ENCODE results near the gene ZCCHC3. TPM values are rescaled to one million over a fixed set of nuclear protein-coding genes. Genes with fewer than 3 reads are reported as not detected.
A peak's percentile ranks its signal among the peaks of the same experiment; 100 is the strongest.

Gene ZCCHC3
- total and polyA plus RNA-seq, 2 donors (not counting 3 experiments of a cell fraction or from before 2014, with no cell fraction given), result 14.8 to 22.0 TPM

- no peak for FAIRE-seq
- dilution Hi-C loops (cut with MboI; ENCODE audit: extremely low pct_ligation_motif_present, low sequenced_read_pairs) (no loop called here), intact Hi-C loops (cut with micrococcal nuclease) (loop anchor here (1.0 kb wide), 1 partner anchor 9 kb away; the partner anchor contains the start of gene C20orf96)
- Histone ChIP-seq H3K79me2 (ENCODE audit: control insufficient read depth, insufficient read depth, low read length) (peaks cover 38% of the 10 kb centered on the region), H3K4me2 (ENCODE audit: insufficient read depth, low read length) (peak overlapping the region; percentile 96), H3K9me1 (replicated peaks; ENCODE audit: control insufficient read depth, extremely low read depth, insufficient read depth, low read length) (no peaks in the 10 kb centered on the region), H2AFZ (ENCODE audit: low read depth, low read length) (no peak overlapping the region), H4K20me1 (replicated peaks; ENCODE audit: control insufficient read depth, extremely low read depth, insufficient read depth, low read length) (peaks cover 5% of the 10 kb centered on the region), H3K4me1 (ENCODE audit: control insufficient read depth, extremely low read depth, insufficient read depth, low read length) (peaks cover 32% of the 10 kb centered on the region), H3K9ac (replicated peaks; ENCODE audit: extremely low read depth, insufficient read depth, low read length) (peak overlapping the region; percentile 96), H3K4me3 (replicated peaks in 1 of 3; ENCODE audit: insufficient read depth in 1 of 3, low read depth in 1 of 3, low read length in 3 of 3) (peak overlapping the region; percentile 53 to 78 (median 63)), H3K27me3 (ENCODE audit: control insufficient read depth in 2 of 2, insufficient read depth in 2 of 2, low read length in 2 of 2) (no peaks in the 10 kb centered on the region), H3K9me3 (replicated peaks; ENCODE audit: control insufficient read depth, insufficient read depth, low read length) (no peaks in the 10 kb centered on the region), H3K36me3 (ENCODE audit: control insufficient read depth in 2 of 2, extremely low read depth in 1 of 2, insufficient read depth in 2 of 2, low read length in 2 of 2) (no peaks in the 10 kb centered on the region), H3K27ac (ENCODE audit: insufficient read depth, low read depth, low read length) (no peak overlapping the region)
- no peak for TF ChIP-seq EZH2 (IDR thresholded peaks at IDR 0.05; ENCODE audit: borderline replicate concordance, low read depth, low read length, severe bottlenecking)
- TF ChIP-seq MAX (IDR thresholded peaks at IDR 0.05; ENCODE audit: insufficient read depth, insufficient read length), result peak; percentile 5
- TF ChIP-seq POLR2A (IDR thresholded peaks at IDR 0.05; ENCODE audit: low read depth, low read length), result no peak
- ChIA-PET CTCF (interaction anchor here (0.6 to 6.2 kb wide), 7 partner anchors 11 to 192 kb away, joined by 3 to 42 read pairs (median 5); partner anchors contain the start of gene SOX12), POLR2A (interaction anchor here (1.0 to 2.5 kb wide), 4 partner anchors 11 to 28 kb away, joined by 4 to 8 read pairs (median 6); partner anchors contain the start of gene SOX12)
- DNase-seq (ENCODE audit: low read depth, low spot score), result no peak
- no TSS peak for BruUV-seq (replicated peaks)
Observed at GRCh38 chr20:298776-299391, 1.5 kb downstream of the ZCCHC3 start.

- peaks cover 38% of the 10 kb centered on the region for H3K79me2 ChIP-seq (ENCODE audit: control insufficient read depth, insufficient read depth, low read length)
- dilution Hi-C loops (cut with MboI; ENCODE audit: extremely low pct_ligation_motif_present, low sequenced_read_pairs), result no loop called here
- BruUV-seq (replicated peaks), result no TSS peak
- no peaks in the 10 kb centered on the region for H3K36me3 ChIP-seq (ENCODE audit: control insufficient read depth in 2 of 2, extremely low read depth in 1 of 2, insufficient read depth in 2 of 2, low read length in 2 of 2)
- H3K9me3 ChIP-seq (replicated peaks; ENCODE audit: control insufficient read depth, insufficient read depth, low read length), result no peaks in the 10 kb centered on the region
- no peak for TF ChIP-seq JUN (IDR thresholded peaks at IDR 0.05; ENCODE audit: borderline replicate concordance, insufficient read depth, insufficient read length, low read depth)
- H3K27ac ChIP-seq (ENCODE audit: insufficient read depth, low read depth, low read length), result no peak overlapping the region
- H3K9ac ChIP-seq (replicated peaks; ENCODE audit: extremely low read depth, insufficient read depth, low read length), result peak overlapping the region; percentile 14
- peak overlapping the region in 2 of 3 experiments; percentile 8 to 78 for H3K4me3 ChIP-seq (replicated peaks in 1 of 3; ENCODE audit: insufficient read depth in 1 of 3, low read depth in 1 of 3, low read length in 3 of 3)
- DNase-seq (ENCODE audit: low read depth, low spot score), result no peak
- H2AFZ ChIP-seq (ENCODE audit: low read depth, low read length), result no peak overlapping the region
- peaks cover 5% of the 10 kb centered on the region for H4K20me1 ChIP-seq (replicated peaks; ENCODE audit: control insufficient read depth, extremely low read depth, insufficient read depth, low read length)
- no peaks in the 10 kb centered on the region for H3K9me1 ChIP-seq (replicated peaks; ENCODE audit: control insufficient read depth, extremely low read depth, insufficient read depth, low read length)
- POLR2A ChIA-PET, result interaction anchor here (1.1 to 2.5 kb wide), 2 partner anchors 23 to 24 kb away, joined by 3 to 8 read pairs; no protein-coding TSS in a partner anchor
- intact Hi-C loops (cut with micrococcal nuclease), result no loop called here
- CTCF ChIA-PET, result interaction anchor here (1.0 to 6.2 kb wide), 7 partner anchors 10 to 42 kb away, joined by 3 to 42 read pairs (median 5); partner anchors contain the start of genes DEFB132 and SOX12
- H3K4me2 ChIP-seq (ENCODE audit: insufficient read depth, low read length), result peak overlapping the region; percentile 96
- peak; percentile 37 for FAIRE-seq
- H3K27me3 ChIP-seq (ENCODE audit: control insufficient read depth in 2 of 2, insufficient read depth in 2 of 2, low read length in 2 of 2), result no peaks in the 10 kb centered on the region
- H3K4me1 ChIP-seq (ENCODE audit: control insufficient read depth, extremely low read depth, insufficient read depth, low read length), result peaks cover 32% of the 10 kb centered on the region
Observed at GRCh38 chr20:300345-300990, 3.1 kb downstream of the ZCCHC3 start.

Measured in endothelial cell of umbilical vein (primary cell).